GM12878 (cell line): ENCODE measurements around the gene SIRT3. TPM values are rescaled to one million over a fixed set of nuclear protein-coding genes. Genes with fewer than 3 reads are reported as not detected.

Experiments
- ATF7 ChIP-seq: fragments of 450-650 bp; IDR thresholded peaks from 2 replicates; pipeline ENCODE4 v1.6.1; 2016; ENCODE audit warnings: low read depth, mild to moderate bottlenecking
- CBX3 ChIP-seq: fragments of 200-600 bp; sonication (generic); IDR thresholded peaks from 2 replicates; pipeline ENCODE4 v1.6.1; 2016; ENCODE audit warnings: low read depth, borderline replicate concordance
- EED ChIP-seq: sonication (generic); IDR thresholded peaks from 2 replicates; pipeline ENCODE4 v1.6.1; 2016; ENCODE audit warnings: antibody characterized with exemption, low read depth
- EP300 ChIP-seq, 2 experiments: fragments of 150-350 bp in 1 of 2; IDR thresholded peaks; 2 replicates each; pipeline ENCODE4 v1.6.1; 2011 to 2012; ENCODE audit warnings: low read depth in 2 of 2, low read length in 2 of 2, borderline replicate concordance in 1 of 2, improper control_type of control experiment in 1 of 2, inconsistent platforms in 1 of 2; ENCODE audit not compliant: control insufficient read depth in 1 of 2
- ESRRA ChIP-seq: IDR thresholded peaks from 2 replicates; pipeline ENCODE4 v1.6.1; 2012; ENCODE audit warnings: mild to moderate bottlenecking, low read length, improper control_type of control experiment
- GATAD2B ChIP-seq: fragments of 450-650 bp; conservative IDR thresholded peaks from 2 replicates; pipeline ENCODE4 v1.6.1; 2017; ENCODE audit warnings: low read depth, mild to moderate bottlenecking, moderate library complexity
- HDAC2 ChIP-seq: fragments of 200-600 bp; sonication (generic); IDR thresholded peaks from 2 replicates; pipeline ENCODE4 v1.6.1; 2017
- IKZF1 ChIP-seq: fragments of 450-650 bp; conservative IDR thresholded peaks from 2 replicates; pipeline ENCODE4 v1.6.1; 2017; ENCODE audit warnings: antibody characterized with exemption, mild to moderate bottlenecking
- IRF4 ChIP-seq: IDR thresholded peaks from 2 replicates; pipeline ENCODE4 v1.6.1; 2011; ENCODE audit warnings: low read depth, low read length
- MEF2A ChIP-seq: IDR thresholded peaks from 2 replicates; pipeline ENCODE4 v1.6.1; 2011; ENCODE audit warnings: low read depth, mild to moderate bottlenecking, low read length, moderate library complexity; ENCODE audit not compliant: insufficient read depth
- MTA3 ChIP-seq: IDR thresholded peaks from 2 replicates; pipeline ENCODE4 v1.6.1; 2012; ENCODE audit warnings: low read length, inconsistent platforms, borderline replicate concordance
- MYB ChIP-seq: fragments of 150-350 bp; IDR thresholded peaks from 2 replicates; pipeline ENCODE4 v1.6.1; 2014; ENCODE audit warnings: mild to moderate bottlenecking, low read depth, low read length, borderline replicate concordance
- MYC ChIP-seq: IDR thresholded peaks from 2 replicates; pipeline ENCODE4 v1.6.1; 2011; ENCODE audit warnings: mild to moderate bottlenecking, low read length, moderate library complexity, inconsistent platforms; ENCODE audit not compliant: insufficient read depth, insufficient replicate concordance, insufficient read length, severe bottlenecking
- NR2F1 ChIP-seq: fragments of 450-650 bp; conservative IDR thresholded peaks from 2 replicates; pipeline ENCODE4 v1.6.1; 2017; ENCODE audit warnings: mild to moderate bottlenecking
- RUNX3 ChIP-seq: IDR thresholded peaks from 2 replicates; pipeline ENCODE4 v1.6.1; 2012; ENCODE audit warnings: low read length, inconsistent platforms
- ZBED1 ChIP-seq: IDR thresholded peaks from 2 replicates; pipeline ENCODE4 v1.6.1; 2016; ENCODE audit warnings: borderline replicate concordance
- polyA plus RNA-seq, 11 experiments: library from polyadenylated mRNA; depleted of rRNA in 4 of 11; unstranded in 6 of 11; stranded (reverse) in 5 of 11; fragments of >200 nt; fragmentation: Nextera tagmentation in 4 of 11; fragmentation: Illumina TruSeq in 1 of 11; extraction: Ambion mirVana in 4 of 11; extraction: Trizol in 1 of 11; gene quantifications; 1 replicate in 1 of 11; 2 replicates in 10 of 11; pipeline versions ENCODE4 v1.2.1 to v1.2.3, GENCODE V29; 2011 to 2016; ENCODE audit warnings: inconsistent platforms in 2 of 11, missing spikeins in 2 of 11, low read depth in 1 of 11
- total RNA-seq, 4 experiments: library from RNA; depleted of rRNA in 3 of 4; stranded (reverse); fragments of >200 nt in 3 of 4; fragmentation: Illumina TruSeq in 1 of 4; extraction: Trizol in 1 of 4; gene quantifications; 2 replicates each; pipeline versions ENCODE4 v1.2.1 to v1.2.3, GENCODE V29; 2013 to 2021
- TF ChIP-seq, protein P1 (sequence below): fragments of 450-650 bp; IDR thresholded peaks from 2 replicates; pipeline ENCODE4 v1.6.1; 2017; ENCODE audit warnings: low read depth, mild to moderate bottlenecking, moderate library complexity
- TF ChIP-seq, protein P2 (sequence below): fragments of 450-650 bp; IDR thresholded peaks from 2 replicates; pipeline ENCODE4 v1.6.1; 2016; ENCODE audit warnings: mild to moderate bottlenecking
- TF ChIP-seq, protein P3 (sequence below): fragments of 450-650 bp; IDR thresholded peaks from 2 replicates; pipeline ENCODE4 v1.6.1; 2018; ENCODE audit warnings: borderline replicate concordance, mild to moderate bottlenecking; ENCODE audit not compliant: partially characterized antibody
- TF ChIP-seq, protein P4 (sequence below): IDR thresholded peaks from 2 replicates; pipeline ENCODE4 v1.6.1; 2012; ENCODE audit warnings: low read depth, low read length, improper control_type of control experiment
- TF ChIP-seq, protein P5 (sequence below): fragments of 450-650 bp; IDR thresholded peaks from 2 replicates; pipeline ENCODE4 v1.6.1; 2017; ENCODE audit warnings: borderline replicate concordance

Gene SIRT3
- total and polyA plus RNA-seq, 10 of the 15 experiments (the other 5 are each of a cell fraction or from before 2014, with no cell fraction given), result 0.90 to 23.2 (median 12.6) TPM

DNA sequence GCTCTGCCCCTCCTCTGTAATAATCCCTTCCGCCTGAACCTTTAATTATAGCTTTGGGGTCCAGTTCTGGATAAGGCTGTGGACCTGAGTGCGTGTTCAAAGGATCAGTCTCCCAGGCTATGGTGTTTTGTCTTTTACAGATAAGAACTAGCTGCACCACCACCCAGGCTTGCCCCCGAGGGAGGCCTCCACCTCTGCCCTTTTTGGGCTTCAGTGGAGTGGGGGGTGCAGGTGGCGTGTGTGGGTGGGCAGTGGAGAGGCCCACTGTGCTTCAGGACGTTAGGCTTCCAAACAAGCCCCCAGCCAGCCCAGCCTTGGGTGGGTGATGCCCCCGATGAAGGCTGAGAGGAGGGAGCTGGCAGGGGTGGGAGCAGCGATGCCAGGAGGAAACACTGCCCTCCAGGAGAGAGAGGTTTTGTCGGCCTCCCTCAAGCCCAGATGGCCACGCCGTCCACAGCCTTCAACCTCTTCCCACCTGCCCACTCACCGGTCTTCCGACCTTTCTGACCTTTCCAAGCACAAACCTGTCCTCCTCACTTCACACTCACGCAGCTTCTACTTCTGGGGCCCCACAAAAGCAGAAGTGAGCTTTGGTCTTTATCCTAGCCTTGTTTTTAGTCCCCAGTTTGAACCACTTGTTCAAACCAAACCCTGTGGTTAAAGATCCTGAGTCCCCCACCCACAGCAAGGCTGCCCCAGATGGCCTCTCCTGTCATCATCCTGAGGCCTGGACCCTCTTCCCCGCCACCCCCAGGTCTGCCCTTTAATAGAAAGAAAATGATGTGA lies 21.0 kb upstream of the SIRT3 start (continued):
- TF ChIP-seq HDAC2 (no peak), ESRRA (peak; percentile 64; the same call in 1 of the 2 replicates), EED (peak; percentile 65; the same call in 1 of the 2 replicates), IKZF1 (peak; percentile 91), MYC (no peak), GATAD2B (peak; percentile 47; the same call in 1 of the 2 replicates), EP300 (IDR thresholded peaks at IDR 0.05; ENCODE audit: borderline replicate concordance in 1 of 2, control insufficient read depth in 1 of 2, low read depth in 2 of 2, low read length in 2 of 2) (0 out of 4 replicates have a peak, but pooled peaks have one; percentile 25 to 32), ZBED1 (no peak), IRF4 (peak; percentile 62), ATF7 (0 out of 2 replicates have a peak, but pooled peaks have one; percentile 23), NR2F1 (peak; percentile 98), MYB (no peak), RUNX3 (peak; percentile 83), CBX3 (no peak), MTA3 (peak; percentile 37; the same call in 1 of the 2 replicates), MEF2A (0 out of 2 replicates have a peak, but pooled peaks have one; percentile 32)
- TF ChIP-seq, protein P1, sequence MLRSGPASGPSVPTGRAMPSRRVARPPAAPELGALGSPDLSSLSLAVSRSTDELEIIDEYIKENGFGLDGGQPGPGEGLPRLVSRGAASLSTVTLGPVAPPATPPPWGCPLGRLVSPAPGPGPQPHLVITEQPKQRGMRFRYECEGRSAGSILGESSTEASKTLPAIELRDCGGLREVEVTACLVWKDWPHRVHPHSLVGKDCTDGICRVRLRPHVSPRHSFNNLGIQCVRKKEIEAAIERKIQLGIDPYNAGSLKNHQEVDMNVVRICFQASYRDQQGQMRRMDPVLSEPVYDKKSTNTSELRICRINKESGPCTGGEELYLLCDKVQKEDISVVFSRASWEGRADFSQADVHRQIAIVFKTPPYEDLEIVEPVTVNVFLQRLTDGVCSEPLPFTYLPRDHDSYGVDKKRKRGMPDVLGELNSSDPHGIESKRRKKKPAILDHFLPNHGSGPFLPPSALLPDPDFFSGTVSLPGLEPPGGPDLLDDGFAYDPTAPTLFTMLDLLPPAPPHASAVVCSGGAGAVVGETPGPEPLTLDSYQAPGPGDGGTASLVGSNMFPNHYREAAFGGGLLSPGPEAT, result peak; percentile 71
- TF ChIP-seq, protein P2, sequence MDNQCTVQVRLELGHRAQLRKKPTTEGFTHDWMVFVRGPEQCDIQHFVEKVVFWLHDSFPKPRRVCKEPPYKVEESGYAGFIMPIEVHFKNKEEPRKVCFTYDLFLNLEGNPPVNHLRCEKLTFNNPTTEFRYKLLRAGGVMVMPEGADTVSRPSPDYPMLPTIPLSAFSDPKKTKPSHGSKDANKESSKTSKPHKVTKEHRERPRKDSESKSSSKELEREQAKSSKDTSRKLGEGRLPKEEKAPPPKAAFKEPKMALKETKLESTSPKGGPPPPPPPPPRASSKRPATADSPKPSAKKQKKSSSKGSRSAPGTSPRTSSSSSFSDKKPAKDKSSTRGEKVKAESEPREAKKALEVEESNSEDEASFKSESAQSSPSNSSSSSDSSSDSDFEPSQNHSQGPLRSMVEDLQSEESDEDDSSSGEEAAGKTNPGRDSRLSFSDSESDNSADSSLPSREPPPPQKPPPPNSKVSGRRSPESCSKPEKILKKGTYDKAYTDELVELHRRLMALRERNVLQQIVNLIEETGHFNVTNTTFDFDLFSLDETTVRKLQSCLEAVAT, result 0 out of 2 replicates have a peak, but pooled peaks have one; percentile 14
- TF ChIP-seq, protein P3, sequence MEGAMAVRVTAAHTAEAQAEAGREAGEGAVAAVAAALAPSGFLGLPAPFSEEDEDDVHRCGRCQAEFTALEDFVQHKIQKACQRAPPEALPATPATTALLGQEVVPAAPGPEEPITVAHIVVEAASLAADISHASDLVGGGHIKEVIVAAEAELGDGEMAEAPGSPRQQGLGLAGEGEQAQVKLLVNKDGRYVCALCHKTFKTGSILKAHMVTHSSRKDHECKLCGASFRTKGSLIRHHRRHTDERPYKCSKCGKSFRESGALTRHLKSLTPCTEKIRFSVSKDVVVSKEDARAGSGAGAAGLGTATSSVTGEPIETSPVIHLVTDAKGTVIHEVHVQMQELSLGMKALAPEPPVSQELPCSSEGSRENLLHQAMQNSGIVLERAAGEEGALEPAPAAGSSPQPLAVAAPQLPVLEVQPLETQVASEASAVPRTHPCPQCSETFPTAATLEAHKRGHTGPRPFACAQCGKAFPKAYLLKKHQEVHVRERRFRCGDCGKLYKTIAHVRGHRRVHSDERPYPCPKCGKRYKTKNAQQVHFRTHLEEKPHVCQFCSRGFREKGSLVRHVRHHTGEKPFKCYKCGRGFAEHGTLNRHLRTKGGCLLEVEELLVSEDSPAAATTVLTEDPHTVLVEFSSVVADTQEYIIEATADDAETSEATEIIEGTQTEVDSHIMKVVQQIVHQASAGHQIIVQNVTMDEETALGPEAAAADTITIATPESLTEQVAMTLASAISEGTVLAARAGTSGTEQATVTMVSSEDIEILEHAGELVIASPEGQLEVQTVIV, result no peak
- TF ChIP-seq, protein P4, sequence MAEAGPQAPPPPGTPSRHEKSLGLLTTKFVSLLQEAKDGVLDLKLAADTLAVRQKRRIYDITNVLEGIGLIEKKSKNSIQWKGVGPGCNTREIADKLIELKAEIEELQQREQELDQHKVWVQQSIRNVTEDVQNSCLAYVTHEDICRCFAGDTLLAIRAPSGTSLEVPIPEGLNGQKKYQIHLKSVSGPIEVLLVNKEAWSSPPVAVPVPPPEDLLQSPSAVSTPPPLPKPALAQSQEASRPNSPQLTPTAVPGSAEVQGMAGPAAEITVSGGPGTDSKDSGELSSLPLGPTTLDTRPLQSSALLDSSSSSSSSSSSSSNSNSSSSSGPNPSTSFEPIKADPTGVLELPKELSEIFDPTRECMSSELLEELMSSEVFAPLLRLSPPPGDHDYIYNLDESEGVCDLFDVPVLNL, result no peak
- TF ChIP-seq, protein P5, sequence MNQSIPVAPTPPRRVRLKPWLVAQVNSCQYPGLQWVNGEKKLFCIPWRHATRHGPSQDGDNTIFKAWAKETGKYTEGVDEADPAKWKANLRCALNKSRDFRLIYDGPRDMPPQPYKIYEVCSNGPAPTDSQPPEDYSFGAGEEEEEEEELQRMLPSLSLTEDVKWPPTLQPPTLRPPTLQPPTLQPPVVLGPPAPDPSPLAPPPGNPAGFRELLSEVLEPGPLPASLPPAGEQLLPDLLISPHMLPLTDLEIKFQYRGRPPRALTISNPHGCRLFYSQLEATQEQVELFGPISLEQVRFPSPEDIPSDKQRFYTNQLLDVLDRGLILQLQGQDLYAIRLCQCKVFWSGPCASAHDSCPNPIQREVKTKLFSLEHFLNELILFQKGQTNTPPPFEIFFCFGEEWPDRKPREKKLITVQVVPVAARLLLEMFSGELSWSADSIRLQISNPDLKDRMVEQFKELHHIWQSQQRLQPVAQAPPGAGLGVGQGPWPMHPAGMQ, result peak; percentile 35; the same call in 1 of the 2 replicates
